Sigmoid colon (tissue), 7 donors: Measurements from ENCODE around the gene PTPN14. TPM values are rescaled to one million over a fixed set of nuclear protein-coding genes. Genes with fewer than 3 reads are reported as not detected.
"Not testable (repeated sequence)": the region's sequence is repeated elsewhere in the genome, so short reads cannot be mapped to it uniquely, and the experiment has no call there.

Source experiments
- DNase-seq: peaks from one replicate; pipeline ENCODE4 v3.0.0-alpha.2; 2019
- H3K27ac ChIP-seq, 4 donors: fragments of 200-600 bp; sonication (generic); one replicate each; pipeline ENCODE4 v1.5.1; 2016 to 2019; ENCODE audit warnings: mild to moderate bottlenecking in 1 of 4
- H3K27me3 ChIP-seq, 3 donors: fragments of 200-600 bp; sonication (generic); one replicate each; pipeline ENCODE4 v1.5.1; 2019; ENCODE audit warnings: mild to moderate bottlenecking in 1 of 3
- H3K36me3 ChIP-seq, 4 donors: fragments of 200-600 bp; sonication (generic); one replicate each; pipeline ENCODE4 v1.5.1; 2016 to 2019
- H3K4me1 ChIP-seq, 4 donors: fragments of 200-600 bp; sonication (generic); one replicate each; pipeline ENCODE4 v1.5.1; 2017 to 2019
- H3K4me3 ChIP-seq, 4 donors: fragments of 200-600 bp; sonication (generic); one replicate each; pipeline ENCODE4 v1.5.1; 2017 to 2019; ENCODE audit warnings: mild to moderate bottlenecking in 2 of 4, moderate library complexity in 1 of 4
- H3K9me3 ChIP-seq, 4 donors: fragments of 200-600 bp in 3 of 4; sonication (generic) in 3 of 4; one replicate each; pipeline versions ENCODE4 v1.5.1 to v1.6.1; 2013 to 2019
- CTCF ChIP-seq, 4 experiments: fragments of 450-650 bp in 3 of 4; fragments of 200-600 bp in 1 of 4; IDR thresholded peaks; one replicate each; pipeline ENCODE4 v1.5.1; 2016 to 2019; ENCODE audit warnings: antibody characterized with exemption in 4 of 4, mild to moderate bottlenecking in 3 of 4, moderate library complexity in 2 of 4
- EP300 ChIP-seq, 4 donors: sonication (generic); formaldehyde crosslinking; IDR thresholded peaks; one replicate each; pipeline ENCODE4 v1.6.1; 2017; ENCODE audit warnings: antibody characterized with exemption in 4 of 4
- POLR2A ChIP-seq, 2 donors: fragments of 450-650 bp; IDR thresholded peaks; one replicate each; pipeline ENCODE4 v1.6.1; 2016; ENCODE audit warnings: antibody characterized with exemption in 2 of 2, mild to moderate bottlenecking in 2 of 2, moderate library complexity in 2 of 2
- POLR2AphosphoS5 ChIP-seq, 4 donors: sonication (generic); formaldehyde crosslinking; IDR thresholded peaks; one replicate each; pipeline ENCODE4 v1.6.1; 2017; ENCODE audit warnings: antibody characterized with exemption in 4 of 4
- WGBS, 2 donors: extraction: QIAGEN DNeasy Blood & Tissue Kit; methylation state at CpG; one replicate each; pipeline ENCODE4 v1.1.7; 2013; 5-methylcytosine and 5-hydroxymethylcytosine counted together
- intact Hi-C: fragments of 100-400 bp; cut with DNase I; formaldehyde crosslinking; loops from one replicate; pipeline ENCODE4 v1.15.1; 2023
- polyA plus RNA-seq, 3 donors: library from polyadenylated mRNA; stranded (reverse); fragments of 200-250 nt; gene quantifications; one replicate each; pipeline ENCODE4 v1.2.3, GENCODE V29; 2013
- total RNA-seq, 4 donors: library from RNA; depleted of rRNA; stranded (reverse); fragments of >200 nt; gene quantifications; one replicate each; pipeline ENCODE4 v1.1.0, GENCODE V29; 2016
- donor health status: healthy with polysubstance abuse.
- donor health status: Bipolar disorder and iron deficiency.
- donor health status: healthy.

Gene PTPN14
- total and polyA plus RNA-seq, 7 donors = 0.46 to 35.5 (median 20.1) TPM

- Histone ChIP-seq H3K27me3 (no peaks in the 10 kb centered on the region), H3K4me1 (no peaks in the 10 kb centered on the region), H3K4me3 (no peak overlapping the region), H3K27ac (no peak overlapping the region), H3K36me3 (peaks cover 0 to 38% (median 0%) of the 10 kb centered on the region in 4 donors), H3K9me3 (no peaks in the 10 kb centered on the region)
- intact Hi-C loops = no loop called here
- no peak for DNase-seq
- 80 to 85% methylated on average over 3 of the region's 3 CpGs for WGBS, 2 donors
- no peak for TF ChIP-seq POLR2A (IDR thresholded peaks at IDR 0.05)
- no peak for TF ChIP-seq EP300 (IDR thresholded peaks at IDR 0.05)
- no peak for TF ChIP-seq POLR2AphosphoS5 (IDR thresholded peaks at IDR 0.05)
- TF ChIP-seq CTCF (IDR thresholded peaks at IDR 0.05) = no peak
Measured at GRCh38 chr1:214401666-214402065, 149.7 kb downstream of the PTPN14 start.

- 92 to 97% methylated on average over 3 of the region's 3 CpGs for WGBS, 2 donors
- no peak overlapping the region for H3K27ac ChIP-seq
- TF ChIP-seq EP300 (IDR thresholded peaks at IDR 0.05) = no peak
- TF ChIP-seq CTCF (IDR thresholded peaks at IDR 0.05) = no peak
- TF ChIP-seq POLR2A (IDR thresholded peaks at IDR 0.05) = no peak
- TF ChIP-seq POLR2AphosphoS5 (IDR thresholded peaks at IDR 0.05) = no peak
- DNase-seq = no peak
- H3K36me3 ChIP-seq = peaks cover 0 to 42% (median 0%) of the 10 kb centered on the region in 4 donors
- intact Hi-C loops = no loop called here
- no peaks in the 10 kb centered on the region for H3K4me1 ChIP-seq
- H3K4me3 ChIP-seq = no peak overlapping the region
- H3K9me3 ChIP-seq = no peaks in the 10 kb centered on the region
- H3K27me3 ChIP-seq = no peaks in the 10 kb centered on the region
Measured at GRCh38 chr1:214400131-214400530, 151.3 kb downstream of the PTPN14 start.

GRCh38 chr1:214398490-214398889, 152.9 kb downstream of the PTPN14 start:
- H3K36me3 ChIP-seq = peaks cover 0 to 53% (median under 1%) of the 10 kb centered on the region in 4 donors
- DNase-seq = no peak
- WGBS, 2 donors = 94 to 96% methylated on average over 6 of the region's 6 CpGs
- intact Hi-C loops = no loop called here
- no peak overlapping the region for H3K27ac ChIP-seq
- no peaks in the 10 kb centered on the region for H3K9me3 ChIP-seq
- TF ChIP-seq POLR2A (IDR thresholded peaks at IDR 0.05) = no peak
- TF ChIP-seq CTCF (IDR thresholded peaks at IDR 0.05) = no peak
- TF ChIP-seq POLR2AphosphoS5 (IDR thresholded peaks at IDR 0.05) = no peak
- TF ChIP-seq EP300 (IDR thresholded peaks at IDR 0.05) = no peak
- H3K4me1 ChIP-seq = peaks cover 0 to 5% (median 0%) of the 10 kb centered on the region in 4 donors
- no peak overlapping the region for H3K4me3 ChIP-seq
- H3K27me3 ChIP-seq = no peaks in the 10 kb centered on the region

- DNase-seq = no peak
- Histone ChIP-seq H3K27ac (no peak overlapping the region), H3K9me3 (no peaks in the 10 kb centered on the region), H3K4me1 (peaks cover 0 to 5% (median 0%) of the 10 kb centered on the region in 4 donors), H3K27me3 (no peaks in the 10 kb centered on the region), H3K4me3 (no peak overlapping the region), H3K36me3 (peaks cover 0 to 63% (median 5%) of the 10 kb centered on the region in 4 donors)
- TF ChIP-seq CTCF (IDR thresholded peaks at IDR 0.05) = no peak
- no peak for TF ChIP-seq EP300 (IDR thresholded peaks at IDR 0.05)
- TF ChIP-seq POLR2A (IDR thresholded peaks at IDR 0.05) = no peak
- no peak for TF ChIP-seq POLR2AphosphoS5 (IDR thresholded peaks at IDR 0.05)
- whole genome bisulfite sequencing, 2 donors = 14 to 52% methylated on average over 2 of the region's 2 CpGs
- intact Hi-C loops = no loop called here
Measured at GRCh38 chr1:214397497-214397896, 153.9 kb downstream of the PTPN14 start.

GRCh38 chr1:214396330-214396729, 155.1 kb downstream of the PTPN14 start:
- Histone ChIP-seq H3K27ac (no peak overlapping the region), H3K4me1 (peaks cover 0 to 5% (median 0%) of the 10 kb centered on the region in 4 donors), H3K4me3 (no peak overlapping the region), H3K27me3 (no peaks in the 10 kb centered on the region), H3K36me3 (peaks cover 0 to 57% (median 8%) of the 10 kb centered on the region in 4 donors), H3K9me3 (no peaks in the 10 kb centered on the region)
- DNase-seq = no peak
- no peak for TF ChIP-seq EP300 (IDR thresholded peaks at IDR 0.05)
- intact Hi-C loops = no loop called here
- 87 to 90% methylated on average over 3 of the region's 3 CpGs for WGBS, 2 donors

- 67 to 78% methylated on average over 5 of the region's 5 CpGs for WGBS, 2 donors
- H3K27me3 ChIP-seq, H3K4me1 ChIP-seq, H3K9me3 ChIP-seq, H3K27ac ChIP-seq, DNase-seq, H3K4me3 ChIP-seq, intact Hi-C loops: not testable (repeated sequence)
- peaks cover 0 to 49% (median 8%) of the 10 kb centered on the region in 4 donors for H3K36me3 ChIP-seq
Measured at GRCh38 chr1:214394569-214394968, 156.8 kb downstream of the PTPN14 start.
